A673 (cell line): ENCODE results near the gene FAM168A.

Source experiments
- CTCF ChIP-seq: fragments of 300-800, 200-600 bp; sonication (generic); conservative IDR thresholded peaks from 2 replicates; pipeline ENCODE4 v1.5.1; 2017; ENCODE audit warnings: low read depth, mild to moderate bottlenecking, antibody characterized with exemption, low read length, moderate library complexity, mixed read lengths
- EZH2 ChIP-seq: fragments of 200-600 bp; sonication (generic); IDR thresholded peaks from 2 replicates; pipeline ENCODE4 v1.6.1; 2017; ENCODE audit warnings: borderline replicate concordance, low read depth, mild to moderate bottlenecking, mixed read lengths, antibody characterized with exemption, low read length; ENCODE audit not compliant: poor library complexity, severe bottlenecking

- TF ChIP-seq CTCF (no peak), EZH2 (no peak)
Measured at GRCh38 chr11:73380897-73381410, 217.0 kb downstream of the FAM168A start.
